HG03196 (cell line): ENCODE results near the gene LHFPL4.

Source experiments
- ATAC-seq: cut with Tn5 transposase; IDR thresholded peaks from one replicate; pipeline ENCODE4 v1.9.1; 2021; ENCODE audit not compliant: unreplicated experiment

Gene LHFPL4

GRCh38 chr3:9476935-9477334 lies 76.7 kb downstream of the LHFPL4 start:
- ATAC-seq, result no peak

GRCh38 chr3:9474482-9474881 lies 79.1 kb downstream of the LHFPL4 start:
- ATAC-seq, result no peak

DNA sequence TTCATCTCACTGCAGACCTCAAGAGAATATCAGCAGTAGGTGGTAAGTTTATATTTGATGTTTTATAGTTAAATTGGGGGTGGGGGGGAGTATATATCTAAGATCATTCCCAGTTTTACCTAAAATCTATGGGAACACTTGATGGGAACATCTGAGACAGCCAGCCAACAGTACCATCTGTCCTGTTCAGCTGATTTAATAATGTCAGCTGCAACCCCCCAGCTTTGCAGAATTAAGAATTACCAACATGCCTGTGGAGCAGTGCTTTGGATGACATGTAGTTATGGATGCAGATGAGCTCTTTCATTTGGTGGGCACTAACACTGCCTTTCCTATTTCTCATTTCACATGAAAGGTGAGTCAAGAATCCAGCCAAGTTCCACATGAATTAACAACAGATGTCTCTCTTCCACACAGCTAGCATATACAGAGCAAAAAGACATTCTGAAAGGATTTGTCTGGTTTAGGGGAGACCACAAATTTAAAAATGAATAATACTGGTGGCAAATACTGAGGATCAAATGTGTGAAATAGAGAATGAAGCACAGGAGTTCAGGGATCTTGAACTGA lies 80.0 kb downstream of the LHFPL4 start:
- no peak for ATAC-seq

DNA sequence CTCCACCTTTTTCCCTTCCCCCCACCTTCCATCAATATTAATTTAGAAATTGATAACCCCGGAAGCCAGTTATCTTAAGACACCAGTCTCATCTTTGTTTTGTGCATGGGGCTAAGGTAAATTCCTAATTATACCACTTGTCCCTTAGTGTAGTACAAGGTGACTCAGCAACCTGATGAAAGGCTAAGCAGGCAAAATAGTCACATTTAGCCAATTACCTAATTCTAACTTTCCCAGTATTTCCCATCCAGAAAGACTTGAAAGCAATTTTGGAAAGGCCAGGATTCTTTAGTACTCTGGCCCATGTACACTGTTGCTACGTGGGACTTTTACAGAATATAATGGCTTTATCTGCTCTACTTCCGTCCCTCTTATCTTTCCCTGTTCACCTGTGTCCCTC lies 83.6 kb downstream of the LHFPL4 start:
- ATAC-seq, result no peak

- no peak for ATAC-seq
Observed at GRCh38 chr3:9468460-9468859, 85.2 kb downstream of the LHFPL4 start.

- ATAC-seq, result no peak
Observed at GRCh38 chr3:9467451-9467850, 86.2 kb downstream of the LHFPL4 start.

GRCh38 chr3:9455596-9456131 lies 98.0 kb downstream of the LHFPL4 start:
- no peak for ATAC-seq

DNA sequence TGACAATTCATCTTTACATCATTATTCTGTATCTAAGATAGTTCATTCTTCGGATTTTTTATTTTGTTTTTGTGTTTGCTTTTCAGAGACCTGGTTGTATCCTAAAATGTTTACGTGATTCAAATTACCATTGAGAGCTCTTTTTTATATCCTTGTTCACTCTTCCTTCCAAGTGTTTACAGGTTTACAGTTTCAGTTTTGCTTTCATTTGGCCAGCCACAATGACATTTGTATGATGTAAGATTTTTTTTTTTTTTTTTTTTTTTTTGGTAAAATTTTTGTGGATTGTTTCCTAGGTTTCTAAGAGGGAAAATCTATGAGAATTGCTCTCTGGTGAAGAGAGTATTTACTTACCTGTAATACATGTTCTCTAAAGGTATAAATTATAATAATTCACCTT lies 101.2 kb downstream of the LHFPL4 start:
- ATAC-seq, result no peak

- ATAC-seq, result no peak
Observed at GRCh38 chr3:9450991-9451390, 102.6 kb downstream of the LHFPL4 start.

- no peak for ATAC-seq
Observed at GRCh38 chr3:9450126-9450525, 103.5 kb downstream of the LHFPL4 start.

DNA sequence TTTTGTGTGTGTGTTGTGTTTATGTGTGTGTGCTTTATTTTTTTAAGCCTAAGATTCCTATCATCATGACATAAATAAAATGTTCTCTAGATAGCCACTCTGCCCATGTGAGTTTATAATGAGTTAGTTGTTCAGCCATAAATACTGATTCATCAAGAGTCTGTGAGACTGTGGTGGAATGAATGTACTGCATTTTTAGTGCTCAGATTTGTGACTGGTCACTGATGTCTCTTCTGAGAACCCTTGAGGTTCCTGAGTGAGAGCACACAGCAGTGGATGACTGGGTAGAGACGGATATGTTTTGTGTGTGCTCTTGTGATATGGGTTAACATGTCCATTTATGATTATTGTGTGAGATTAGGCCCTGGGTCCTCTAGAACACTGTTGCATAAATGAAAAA lies 105.0 kb downstream of the LHFPL4 start:
- ATAC-seq, result no peak
